ENCODE data around the gene NOTUM.

Gene NOTUM

DNA sequence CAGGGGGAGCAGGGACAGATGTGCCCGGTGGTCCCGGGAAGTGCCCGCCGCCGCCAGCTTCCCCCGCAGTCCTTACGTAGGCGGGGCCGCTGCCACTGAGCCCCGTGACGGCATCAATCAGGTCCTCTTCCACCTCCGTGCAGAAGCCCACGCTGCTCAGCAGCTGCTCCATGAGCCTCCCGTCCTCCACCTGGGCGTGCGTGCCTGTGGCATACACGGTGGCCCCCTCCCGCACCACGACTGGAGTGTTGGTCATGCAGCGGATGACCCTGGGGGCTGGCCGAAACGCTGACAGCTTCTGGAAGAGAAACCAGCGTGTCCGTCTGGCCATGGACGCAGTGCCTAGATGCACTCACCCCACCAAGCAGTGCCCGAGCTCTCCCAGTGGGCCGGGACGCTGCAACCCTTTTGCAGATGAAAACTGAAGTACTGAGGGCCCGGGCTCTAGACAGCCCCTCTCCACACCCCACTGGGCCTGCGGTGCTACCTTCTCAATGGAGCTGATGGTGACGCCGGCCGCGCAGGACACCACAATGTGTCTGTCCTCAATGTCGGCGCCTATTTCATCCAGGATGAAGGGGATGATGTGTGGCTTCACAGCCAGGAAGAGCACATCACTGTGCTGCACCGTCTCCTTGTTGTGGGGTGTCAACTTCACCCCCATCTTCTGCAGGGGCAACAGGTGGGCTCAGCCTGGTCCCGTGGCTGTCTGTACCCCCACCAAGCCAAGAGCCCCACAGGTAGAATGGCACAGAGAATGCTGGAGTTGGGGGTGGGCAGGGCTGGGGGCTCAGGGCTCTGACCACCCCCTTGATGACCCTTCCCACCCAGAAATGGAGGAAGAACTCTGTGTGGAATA, 25.9 kb downstream of the NOTUM start:
- DNase-seq: no peak

DNA sequence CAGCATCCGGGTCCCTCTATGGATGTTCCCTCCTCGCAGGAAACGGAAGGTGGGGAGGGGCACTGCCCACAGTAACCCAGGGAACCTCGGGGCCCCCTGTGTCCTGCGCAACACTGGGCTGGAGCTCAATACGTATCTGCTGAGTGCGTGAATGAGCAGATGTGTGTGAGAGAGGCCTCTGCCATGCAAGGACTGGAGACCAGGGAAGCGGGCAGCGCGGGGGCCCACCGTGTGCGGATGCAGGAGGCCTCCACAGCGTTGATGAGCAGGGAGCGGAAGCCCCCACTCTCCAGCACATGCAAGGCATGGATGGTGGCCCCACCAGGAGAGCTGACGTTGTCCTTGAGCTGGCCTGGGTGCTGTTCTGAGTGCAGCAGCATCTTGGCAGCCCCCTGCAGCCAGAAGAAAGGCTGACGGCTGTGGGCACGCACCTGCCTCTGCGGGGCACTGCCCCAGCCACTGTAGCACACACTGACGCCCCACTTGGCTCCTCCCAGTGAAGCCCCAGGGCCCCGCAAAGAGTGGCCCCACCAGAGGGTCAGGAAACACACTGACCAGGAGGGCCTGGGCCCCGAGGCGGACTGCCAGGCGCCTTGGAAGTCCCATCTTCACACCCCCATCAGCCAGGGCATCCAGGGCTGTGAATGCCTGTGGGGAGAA, 26.8 kb downstream of the NOTUM start:
- no peak for DNase-seq

DNA sequence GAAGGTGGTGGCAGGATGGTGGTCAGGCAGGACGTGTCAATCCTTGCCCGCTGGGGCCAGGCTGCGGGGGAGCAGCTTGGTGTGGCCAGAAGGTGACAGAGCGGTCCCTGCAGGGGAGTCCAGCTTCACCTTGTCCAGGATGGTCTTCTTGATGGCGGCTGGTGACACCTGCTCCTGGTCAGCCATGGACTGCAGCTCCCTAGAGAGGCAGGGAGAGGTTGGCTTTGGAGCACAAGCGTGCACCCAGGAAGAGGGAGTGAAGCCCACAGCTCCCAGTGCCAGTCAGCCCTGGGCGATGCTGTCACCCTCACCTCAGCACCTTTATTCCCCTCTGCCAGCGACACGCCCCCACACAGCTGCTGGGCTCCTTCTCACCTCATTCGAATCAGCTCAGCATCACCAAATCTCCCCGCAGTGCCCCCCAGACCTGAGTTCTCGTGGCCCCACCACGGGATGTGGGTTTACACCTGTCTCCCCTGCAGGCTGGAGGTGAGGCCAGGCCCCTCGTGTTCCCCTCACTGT, 27.7 kb downstream of the NOTUM start:
- DNase-seq: no peak

DNA sequence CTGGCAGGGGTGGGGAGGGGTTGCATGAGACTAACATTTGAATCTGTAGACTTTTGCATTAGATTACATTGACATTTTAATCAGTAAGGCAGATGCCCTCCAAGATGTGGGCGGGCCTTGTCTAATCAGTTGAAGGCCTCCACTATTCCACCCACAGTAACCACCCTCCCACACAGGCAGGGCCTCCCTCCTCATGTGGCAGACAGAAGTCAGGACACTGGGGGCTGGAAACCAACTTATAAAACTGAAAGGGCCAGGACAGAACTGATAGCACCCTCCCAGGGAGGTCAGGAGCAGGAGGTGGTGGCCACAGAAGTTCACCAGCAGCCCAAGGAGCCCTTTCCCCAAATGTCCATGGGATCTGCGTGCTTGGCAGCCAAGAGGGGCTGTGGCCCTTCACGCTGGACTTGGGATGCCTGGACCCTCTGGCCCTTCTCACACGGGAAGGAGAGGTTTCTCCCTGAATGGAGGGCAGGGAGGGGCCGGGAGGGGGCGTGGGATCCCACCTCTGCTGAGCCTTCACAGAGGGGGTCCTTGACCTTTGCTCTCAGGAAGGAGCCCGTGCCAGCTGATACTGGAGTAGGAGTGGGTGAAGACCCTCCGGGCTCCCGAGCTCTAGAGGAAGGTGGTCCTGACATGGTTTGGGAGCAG, 28.5 kb downstream of the NOTUM start:
- DNase-seq: no peak

DNA sequence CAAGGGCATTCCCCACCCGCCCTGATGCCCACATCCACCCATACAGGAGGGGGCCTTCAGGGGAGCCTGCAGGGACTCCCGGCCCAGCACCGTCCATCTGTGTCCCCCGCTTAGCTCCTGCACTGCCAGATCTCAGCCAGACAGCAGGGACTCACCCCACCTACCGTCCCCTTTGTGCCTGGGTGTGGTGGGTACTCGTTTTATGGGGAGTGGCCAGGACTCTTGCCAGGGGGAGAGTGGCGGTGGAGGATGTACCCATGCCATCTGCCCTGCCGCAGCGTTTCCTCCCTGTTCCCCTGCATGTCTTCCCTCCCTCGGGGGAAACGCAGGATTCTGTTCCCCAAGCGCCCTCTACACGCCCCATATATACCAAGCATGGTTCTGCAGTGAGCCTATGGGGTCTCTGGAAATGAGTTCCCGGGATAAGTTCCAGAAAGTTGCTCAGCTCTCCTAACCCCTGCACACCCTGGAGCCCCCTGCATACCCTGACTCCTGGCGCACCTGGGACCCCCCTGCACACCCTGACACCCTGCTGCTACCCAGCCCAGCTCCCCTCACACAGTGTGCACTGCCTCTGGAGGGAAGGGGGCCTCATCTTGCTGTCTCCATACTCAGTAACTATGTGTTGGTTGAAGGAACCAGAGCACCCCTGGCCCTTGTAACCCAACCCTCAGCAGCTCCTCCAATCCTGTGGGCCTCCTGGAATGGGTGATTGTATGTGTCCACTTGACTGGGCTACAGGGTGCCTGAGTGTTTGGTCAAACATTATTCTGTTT, 29.2 kb downstream of the NOTUM start:
- DNase-seq: no peak

DNA sequence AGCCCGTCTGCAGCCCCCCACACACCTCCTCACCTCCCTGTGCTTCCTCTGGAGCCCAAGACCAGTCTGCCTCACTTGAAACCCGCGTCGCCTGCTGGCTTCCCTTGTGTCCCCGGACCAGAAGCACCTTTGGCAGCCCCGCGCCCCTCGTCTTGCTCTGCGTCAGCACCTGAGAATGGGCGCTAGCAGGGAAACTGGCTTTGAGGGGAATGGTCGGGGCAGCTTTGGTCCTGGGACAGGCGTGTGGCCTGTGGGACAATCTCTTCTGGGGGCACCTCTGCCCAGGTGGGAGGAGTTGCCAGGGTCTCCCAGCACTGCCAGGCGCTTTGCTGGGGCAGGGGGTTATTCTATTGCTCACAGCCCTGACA, 29.8 kb downstream of the NOTUM start:
- no peak for DNase-seq

DNA sequence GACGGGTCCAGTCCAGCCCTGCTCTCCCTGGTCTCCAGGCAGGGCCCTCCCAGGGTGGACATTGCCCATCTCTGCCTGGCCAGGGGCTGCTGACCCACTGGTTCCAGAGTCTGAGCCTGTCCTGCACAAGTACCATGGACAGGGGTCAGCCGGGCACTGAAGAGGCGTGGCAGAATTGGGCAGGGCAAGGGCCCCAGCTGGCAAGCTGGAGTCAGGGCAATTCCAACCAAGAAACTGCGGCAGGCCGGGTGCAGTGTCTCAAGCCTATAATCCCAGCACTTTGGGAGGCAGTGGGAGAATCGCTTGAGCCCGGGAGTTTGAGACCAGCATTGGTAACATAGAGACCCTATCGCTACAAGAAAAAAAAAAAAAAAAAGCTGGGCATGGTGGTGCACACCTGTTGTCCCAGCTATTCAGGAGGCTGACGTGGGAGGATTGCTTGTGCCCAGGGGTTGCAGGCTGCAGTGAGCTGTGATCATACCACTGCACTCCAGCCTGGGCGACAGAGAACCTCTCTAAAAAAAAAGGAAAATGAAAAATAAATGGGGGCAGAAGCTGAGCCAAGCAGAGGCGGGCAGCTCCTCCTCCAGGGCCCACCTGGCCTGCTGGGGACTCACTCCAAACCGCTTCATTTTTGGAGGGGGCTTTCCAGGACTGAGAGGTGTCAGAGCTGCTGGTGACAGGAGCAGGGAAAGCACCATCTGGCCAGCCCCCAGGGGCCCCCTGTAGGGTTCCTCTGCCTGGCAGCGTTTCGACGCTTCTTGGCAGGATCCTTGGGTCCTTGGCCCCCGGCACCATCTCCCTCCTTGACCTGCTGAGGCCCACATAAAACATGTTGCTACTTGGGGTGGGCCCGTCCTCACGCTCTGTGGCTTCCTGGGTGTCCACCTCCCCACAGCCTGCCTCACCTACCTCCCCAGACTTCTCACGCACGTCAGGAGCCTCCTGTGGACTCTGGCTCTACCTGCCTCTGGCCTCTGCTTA, 30.6 kb downstream of the NOTUM start:
- DNase-seq: no peak

DNA sequence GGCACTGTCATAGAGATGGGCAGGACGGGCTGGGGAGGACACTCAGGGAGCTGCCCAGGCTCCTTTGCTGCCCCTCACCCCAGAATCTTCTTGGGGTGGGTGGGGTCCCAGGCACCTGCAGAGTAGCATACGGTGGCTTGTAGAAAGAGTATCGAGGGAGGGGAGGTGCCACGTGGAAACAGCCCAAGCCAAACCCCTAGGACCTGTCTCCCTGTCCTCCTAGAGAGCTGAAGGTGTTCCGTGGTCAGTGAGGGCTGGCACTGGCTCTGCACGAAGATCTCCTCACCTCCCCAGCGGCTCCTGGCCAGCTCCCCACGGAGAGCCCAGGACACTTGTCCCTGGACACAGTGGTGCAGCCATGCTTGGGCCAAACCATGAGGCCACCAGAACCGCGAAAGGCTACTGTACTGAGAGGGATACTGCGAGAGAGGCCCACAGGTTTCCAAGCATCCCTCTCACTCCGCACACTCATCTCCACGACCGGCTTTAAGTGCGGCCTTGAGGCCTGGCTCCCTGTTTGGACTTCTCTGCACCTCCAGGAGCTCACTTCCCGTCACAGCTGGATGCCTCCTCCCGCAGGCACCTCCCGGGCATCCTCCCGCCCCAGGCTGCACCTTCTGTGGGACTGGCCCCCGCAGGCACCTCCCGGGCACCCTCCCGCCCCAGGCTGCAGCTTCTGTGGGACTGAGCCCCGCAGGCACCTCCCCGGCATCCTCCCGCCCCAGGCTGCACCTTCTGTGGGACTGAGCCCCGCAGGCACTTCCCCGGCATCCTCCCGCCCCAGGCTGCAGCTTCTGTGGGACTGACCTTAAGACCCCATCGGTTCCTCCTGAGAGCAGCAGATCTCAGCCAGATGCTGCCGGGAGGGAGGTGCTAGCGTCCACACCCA, 31.5 kb downstream of the NOTUM start:
- DNase-seq: no peak

DNA sequence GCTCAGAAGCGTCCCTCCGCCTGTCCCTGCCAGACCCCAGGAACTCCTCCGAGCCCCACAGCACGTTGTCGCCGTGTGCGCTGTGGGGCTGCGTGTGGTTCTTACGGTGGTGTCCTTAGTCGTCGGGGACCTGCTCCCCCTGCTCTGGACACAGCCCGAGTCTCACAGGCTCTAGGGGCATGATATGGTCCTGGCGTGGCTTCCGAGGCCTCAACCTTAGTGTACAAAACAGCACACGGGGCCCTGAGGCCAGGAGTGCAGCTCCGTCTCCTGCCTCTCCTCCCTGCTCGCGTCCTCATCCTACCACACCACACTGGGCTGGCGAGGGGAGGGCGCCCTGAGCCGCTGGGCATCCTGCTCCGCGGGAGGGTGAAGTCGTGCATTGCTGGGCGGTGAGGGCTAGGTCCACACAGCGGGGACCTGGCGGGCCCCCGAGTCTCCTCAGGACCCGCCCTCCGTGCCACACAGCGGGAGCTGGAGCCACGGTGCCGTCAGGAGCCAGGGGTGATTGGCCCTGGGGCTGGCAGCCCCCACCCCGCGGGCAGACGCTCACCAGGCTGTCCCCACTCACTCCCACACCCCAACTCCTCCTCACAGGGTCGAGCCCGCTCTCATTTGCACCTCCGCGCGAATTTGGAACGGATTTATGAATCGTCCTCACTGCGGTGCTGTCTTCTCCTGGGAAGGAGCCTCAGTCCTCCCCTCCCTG, 32.3 kb downstream of the NOTUM start:
- DNase-seq: no peak

DNA sequence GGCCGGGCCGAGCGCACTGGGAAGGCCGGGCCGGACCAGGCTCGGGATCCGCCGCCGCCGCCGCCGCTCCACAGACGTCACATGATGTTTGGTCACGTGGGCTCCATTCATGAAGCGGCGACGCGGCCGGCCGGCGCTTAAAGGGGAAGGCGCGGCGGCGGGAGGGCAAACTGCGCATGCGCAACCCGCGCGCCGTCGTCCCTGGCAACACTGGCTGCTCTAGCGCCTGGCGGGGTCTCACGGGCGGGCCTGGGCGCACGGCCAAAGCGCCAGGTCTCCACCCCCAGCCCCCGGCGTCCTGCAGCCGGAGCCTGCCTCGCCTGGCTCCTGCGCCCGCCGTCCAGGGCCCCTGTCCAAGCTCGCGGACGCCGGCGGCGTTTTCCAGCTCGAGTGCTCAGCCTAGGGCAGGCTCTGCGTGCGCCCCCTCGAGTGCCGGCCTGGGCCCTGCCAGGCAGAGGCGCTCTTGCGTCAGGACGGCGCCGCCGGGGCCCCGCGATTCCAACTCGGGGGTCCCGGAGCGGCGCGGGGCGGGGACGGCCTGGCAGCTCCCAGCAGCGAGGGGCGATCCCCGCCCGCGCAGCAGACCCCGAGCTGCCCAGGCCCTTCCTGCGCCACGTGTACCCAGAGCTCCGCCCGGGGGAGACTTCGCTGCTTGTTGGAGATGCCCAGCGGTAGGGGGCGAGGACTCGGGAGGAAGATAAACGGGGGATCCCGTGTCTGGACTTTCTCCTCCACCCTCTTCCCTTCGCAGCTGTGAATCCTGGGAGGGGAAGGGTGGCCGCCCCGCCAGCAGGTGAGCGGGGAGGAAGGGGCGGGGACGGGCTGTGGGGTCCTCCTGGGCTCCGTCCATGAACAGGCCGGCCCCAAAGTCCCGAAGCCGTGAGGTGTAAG, 33.1 kb downstream of the NOTUM start, which contains the start of gene MAFG:
MAFG (minus strand) TSS at position 83 of the 891 bp plus-strand sequence. CDS start 4,550 bp downstream, outside the sequence.
- peak; percentile 89 for DNase-seq

DNA sequence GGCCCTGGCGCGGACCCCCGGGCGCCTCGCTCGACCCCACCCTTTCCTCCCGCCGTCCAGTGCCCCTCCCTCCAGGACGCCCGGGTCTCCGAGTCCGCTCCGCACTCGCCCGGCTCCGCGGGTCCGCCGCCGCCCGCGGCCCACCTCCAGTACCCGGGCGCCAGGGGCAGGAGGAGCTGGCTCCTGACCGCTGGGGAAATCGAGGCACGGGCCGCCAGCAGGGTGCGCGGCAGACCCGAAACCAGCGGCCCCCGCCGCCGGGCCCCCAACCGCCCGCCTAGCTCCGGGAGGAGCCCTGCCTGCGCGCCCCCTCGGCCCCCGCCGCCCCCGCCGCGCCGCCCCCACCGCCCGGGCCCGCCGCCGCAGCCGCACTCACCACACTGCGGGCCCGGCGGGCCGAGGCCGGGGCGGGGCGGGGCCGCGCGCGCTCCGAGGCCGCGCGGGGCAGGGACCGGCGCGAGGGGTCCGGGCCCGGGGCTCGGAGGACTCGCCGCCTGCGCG, 33.8 kb downstream of the NOTUM start:
- no peak for DNase-seq

DNA sequence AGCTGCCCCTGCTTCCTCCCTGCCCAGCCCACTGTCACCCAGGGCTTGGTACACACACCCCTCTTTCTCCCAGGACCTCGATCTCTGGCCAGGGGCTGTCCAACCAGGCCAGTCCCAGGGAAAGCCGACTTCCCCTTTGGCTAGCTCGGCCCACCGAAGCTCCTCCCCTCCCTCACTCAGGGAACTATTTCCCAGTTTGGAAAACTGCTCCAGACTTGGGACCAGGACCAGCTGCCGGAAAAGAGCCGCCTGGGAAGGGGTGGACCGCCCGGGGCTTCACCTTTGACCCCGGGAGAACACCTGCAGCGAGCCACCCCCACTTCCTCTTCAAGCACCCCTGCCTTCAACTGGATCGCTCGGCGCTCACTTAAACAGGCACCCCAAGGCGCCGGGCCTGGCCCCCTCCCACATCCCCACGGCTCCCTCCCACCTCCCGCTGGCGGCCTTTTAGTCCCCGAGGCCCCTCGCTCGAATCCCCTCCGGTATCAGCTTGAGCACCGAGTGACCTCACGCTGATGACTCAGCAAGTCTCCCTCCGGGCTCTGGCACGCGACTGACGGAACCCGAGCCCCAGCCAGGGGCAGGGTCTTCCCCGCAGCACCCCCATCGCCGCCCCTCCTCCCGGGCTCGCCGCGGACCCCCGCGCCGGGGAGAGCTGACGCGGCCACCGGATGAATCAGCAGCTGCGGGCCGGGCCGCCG, 34.4 kb downstream of the NOTUM start:
- DNase-seq: peak; percentile 67

DNA sequence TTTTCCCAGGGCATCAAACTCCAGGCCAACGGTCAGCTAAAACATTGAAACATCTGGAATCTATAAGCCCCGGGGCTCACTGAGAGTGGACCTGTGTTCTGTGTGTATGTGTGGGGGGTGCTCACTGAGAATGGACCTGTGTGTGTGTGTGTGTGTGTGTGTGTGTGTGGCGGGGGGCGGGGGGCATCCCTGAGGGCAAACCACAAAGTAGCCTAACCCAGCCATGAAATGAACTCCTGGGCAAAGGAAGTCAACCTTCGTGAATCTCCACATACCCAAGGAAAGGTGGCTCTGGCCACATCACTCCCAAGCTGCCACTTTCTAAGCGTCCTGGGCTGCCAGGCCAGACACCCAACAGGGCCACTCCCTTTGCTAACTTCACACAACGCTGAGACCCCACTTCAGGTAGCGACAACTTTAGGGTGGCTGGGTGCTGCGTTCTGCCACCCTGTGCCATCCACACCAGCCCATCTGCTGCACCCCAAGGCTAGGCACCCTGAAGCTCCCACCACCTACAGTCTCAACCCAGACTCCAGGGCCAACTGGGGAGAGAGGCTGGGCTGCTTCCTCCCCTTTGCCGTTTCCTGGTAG, 35.0 kb downstream of the NOTUM start:
- no peak for DNase-seq

DNA sequence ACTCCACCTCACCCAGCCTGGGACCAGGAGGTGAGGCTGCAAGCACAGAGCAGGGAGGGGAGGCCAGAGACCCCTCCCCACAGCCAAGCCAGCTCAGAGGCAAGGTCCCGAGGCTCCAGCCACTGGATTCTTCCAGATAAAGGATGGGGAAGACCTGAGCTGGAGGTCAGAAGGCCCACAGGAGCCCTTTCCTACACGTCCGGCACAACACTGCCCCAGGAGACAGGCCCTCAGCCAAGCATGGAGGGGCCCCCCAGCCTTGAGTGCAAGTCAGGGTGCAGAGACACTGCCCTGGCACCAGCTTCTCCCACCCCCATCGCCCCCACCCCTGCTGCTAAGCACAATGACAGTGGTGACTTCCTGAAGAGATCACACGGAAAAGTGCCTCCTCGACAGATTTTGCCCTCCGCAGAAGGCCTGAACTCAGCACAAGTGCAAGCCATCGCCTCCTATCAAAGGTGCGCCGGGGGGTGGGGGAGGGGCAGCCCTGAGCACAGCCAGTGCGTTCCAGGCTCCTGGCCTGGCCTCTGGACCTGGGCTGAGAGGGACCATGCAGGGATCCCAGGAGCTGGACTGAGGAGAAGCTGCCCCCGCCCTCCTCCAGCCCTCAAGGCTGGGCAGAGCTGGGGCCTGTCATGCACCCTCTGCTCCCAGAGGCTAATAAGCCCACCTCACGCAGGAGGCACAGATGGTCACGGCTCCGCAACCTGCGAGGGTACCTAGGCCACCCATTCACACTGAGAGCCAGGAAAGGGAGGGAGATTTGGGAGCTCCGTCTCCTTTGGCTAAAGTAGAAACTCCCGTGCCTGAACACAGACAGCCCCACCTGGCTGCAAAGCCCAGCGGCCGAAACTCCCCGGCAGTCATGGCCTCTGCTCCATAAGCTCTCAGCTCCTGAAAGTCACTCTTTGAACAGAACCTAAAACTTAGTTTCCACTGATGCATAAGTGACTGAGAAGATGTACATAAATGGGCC, 36.1 kb downstream of the NOTUM start:
- no peak for DNase-seq

DNA sequence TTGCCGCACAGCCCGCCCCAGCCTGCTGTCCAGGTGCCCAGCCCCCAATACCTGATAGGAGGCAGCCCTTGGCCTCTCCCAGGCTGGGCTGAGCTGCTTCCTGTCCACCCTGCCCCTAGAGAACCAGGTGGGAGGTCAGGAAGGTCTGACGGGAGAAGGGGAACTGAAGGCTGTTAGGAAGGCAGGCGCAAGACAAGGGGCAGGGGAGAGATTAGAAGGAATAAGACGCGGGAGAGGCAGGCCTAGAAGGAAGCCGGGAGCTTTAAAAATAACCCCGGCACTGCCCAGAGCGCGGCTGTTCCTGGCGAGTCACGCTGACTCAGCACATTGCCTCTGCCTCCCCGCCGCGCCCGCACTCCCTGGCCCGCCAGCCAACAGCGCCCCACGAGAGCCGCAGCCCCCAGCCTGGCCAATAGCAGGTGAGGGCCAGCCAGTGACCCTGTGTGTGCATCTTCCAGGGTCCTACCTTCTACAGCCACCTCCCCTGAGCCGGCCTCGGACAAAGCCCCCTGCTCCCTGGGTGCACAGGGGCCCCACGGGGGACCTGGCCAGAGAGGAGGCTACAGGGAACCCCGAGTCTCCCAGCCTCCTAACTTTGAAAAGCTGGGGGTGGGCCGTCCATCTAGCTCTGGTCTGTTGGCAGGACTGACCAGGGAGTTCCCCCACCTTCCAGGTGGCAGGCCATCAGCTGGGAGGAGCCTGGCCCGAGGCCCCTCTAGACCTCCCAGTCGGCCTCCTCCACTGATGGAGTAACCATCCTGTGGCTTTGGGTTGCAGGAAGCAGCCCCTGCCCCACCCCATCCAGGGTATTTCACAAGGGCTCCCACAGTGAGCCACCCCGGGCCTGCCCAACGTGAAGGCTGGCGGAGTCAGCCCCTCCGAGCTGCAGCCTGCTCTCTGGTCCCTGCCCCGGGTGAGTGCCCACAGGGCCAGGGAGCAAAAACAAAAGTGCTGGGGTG, 37.4 kb downstream of the NOTUM start:
- DNase-seq: peak; percentile 88

Data from MV-4-11 (cell line).